Measurements from ENCODE around the gene CHD3. TPM values are rescaled to one million over a fixed set of nuclear protein-coding genes. Genes with fewer than 3 reads are reported as not detected.

Gene CHD3
- total RNA-seq, 1 donor, result 111 TPM

- DNase-seq (ENCODE audit: low read depth), result peak; percentile 83
- TF ChIP-seq CTCF (IDR thresholded peaks at IDR 0.05; ENCODE audit: insufficient read depth, low read depth, low read length), result peak; percentile 66
- H3K4me3 ChIP-seq (ENCODE audit: low read depth, low read length), result no peak overlapping the region
Measured at GRCh38 chr17:7897773-7898172, 9.2 kb downstream of the CHD3 start.

- DNase-seq (ENCODE audit: low read depth), result no peak
- TF ChIP-seq CTCF (IDR thresholded peaks at IDR 0.05; ENCODE audit: insufficient read depth, low read depth, low read length), result no peak
- H3K4me3 ChIP-seq (ENCODE audit: low read depth, low read length), result no peak overlapping the region
Measured at GRCh38 chr17:7903154-7904103, 14.8 kb downstream of the CHD3 start.

GRCh38 chr17:7909089-7909488, 20.5 kb downstream of the CHD3 start:
- no peak overlapping the region for H3K4me3 ChIP-seq (ENCODE audit: low read depth, low read length)
- no peak for DNase-seq (ENCODE audit: low read depth)
- TF ChIP-seq CTCF (IDR thresholded peaks at IDR 0.05; ENCODE audit: insufficient read depth, low read depth, low read length), result no peak

- TF ChIP-seq CTCF (IDR thresholded peaks at IDR 0.05; ENCODE audit: insufficient read depth, low read depth, low read length), result no peak
- no peak overlapping the region for H3K4me3 ChIP-seq (ENCODE audit: low read depth, low read length)
- DNase-seq (ENCODE audit: low read depth), result no peak
Measured at GRCh38 chr17:7910281-7910680, 21.7 kb downstream of the CHD3 start.

- DNase-seq (ENCODE audit: low read depth), result no peak
- H3K4me3 ChIP-seq (ENCODE audit: low read depth, low read length), result no peak overlapping the region
- no peak for TF ChIP-seq CTCF (IDR thresholded peaks at IDR 0.05; ENCODE audit: insufficient read depth, low read depth, low read length)
Measured at GRCh38 chr17:7910711-7911110, 22.1 kb downstream of the CHD3 start.

- H3K4me3 ChIP-seq (ENCODE audit: low read depth, low read length), result no peak overlapping the region
- TF ChIP-seq CTCF (IDR thresholded peaks at IDR 0.05; ENCODE audit: insufficient read depth, low read depth, low read length), result no peak
- DNase-seq (ENCODE audit: low read depth), result no peak
Measured at GRCh38 chr17:7911116-7911515, 22.5 kb downstream of the CHD3 start.
